Measurements from ENCODE around the gene PID1.

- TF ChIP-seq, protein P1, sequence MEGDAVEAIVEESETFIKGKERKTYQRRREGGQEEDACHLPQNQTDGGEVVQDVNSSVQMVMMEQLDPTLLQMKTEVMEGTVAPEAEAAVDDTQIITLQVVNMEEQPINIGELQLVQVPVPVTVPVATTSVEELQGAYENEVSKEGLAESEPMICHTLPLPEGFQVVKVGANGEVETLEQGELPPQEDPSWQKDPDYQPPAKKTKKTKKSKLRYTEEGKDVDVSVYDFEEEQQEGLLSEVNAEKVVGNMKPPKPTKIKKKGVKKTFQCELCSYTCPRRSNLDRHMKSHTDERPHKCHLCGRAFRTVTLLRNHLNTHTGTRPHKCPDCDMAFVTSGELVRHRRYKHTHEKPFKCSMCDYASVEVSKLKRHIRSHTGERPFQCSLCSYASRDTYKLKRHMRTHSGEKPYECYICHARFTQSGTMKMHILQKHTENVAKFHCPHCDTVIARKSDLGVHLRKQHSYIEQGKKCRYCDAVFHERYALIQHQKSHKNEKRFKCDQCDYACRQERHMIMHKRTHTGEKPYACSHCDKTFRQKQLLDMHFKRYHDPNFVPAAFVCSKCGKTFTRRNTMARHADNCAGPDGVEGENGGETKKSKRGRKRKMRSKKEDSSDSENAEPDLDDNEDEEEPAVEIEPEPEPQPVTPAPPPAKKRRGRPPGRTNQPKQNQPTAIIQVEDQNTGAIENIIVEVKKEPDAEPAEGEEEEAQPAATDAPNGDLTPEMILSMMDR (IDR thresholded peaks at IDR 0.05): no peak
- TF ChIP-seq POLR2A (IDR thresholded peaks at IDR 0.05): no peak
These were observed 180.9 kb downstream of the PID1 start for GRCh38 chr2:229090225-229090624.

Measured in esophagus squamous epithelium (tissue), 4 donors.